ENCODE results near the gene CSNK1A1L.

Gene CSNK1A1L

GRCh38 chr13:37106642-37107041 is 1.2 kb upstream of the CSNK1A1L start:
- DNase-seq (no peak), ATAC-seq (no peak)

- no peak for DNase-seq
Observed at GRCh38 chr13:37102896-37103295, 2.6 kb downstream of the CSNK1A1L start.

GRCh38 chr13:37101201-37101600 is 4.3 kb downstream of the CSNK1A1L start:
- no peak for ATAC-seq

More at GRCh38 chr13:37102896-37103295, 2.6 kb downstream of the CSNK1A1L start:
- ATAC-seq, result no peak

GRCh38 chr13:37100731-37101130 is 4.7 kb downstream of the CSNK1A1L start:
- DNase-seq (no peak), ATAC-seq (no peak)

More at GRCh38 chr13:37101201-37101600, 4.3 kb downstream of the CSNK1A1L start:
- DNase-seq, result no peak

GRCh38 chr13:37097076-37097475 is 8.4 kb downstream of the CSNK1A1L start:
- no peak for DNase-seq
- ATAC-seq, result peak; percentile 36

- no peak for ATAC-seq
- DNase-seq, result no peak
Observed at GRCh38 chr13:37094840-37095239, 10.6 kb downstream of the CSNK1A1L start.

GRCh38 chr13:37094099-37094498 is 11.4 kb downstream of the CSNK1A1L start:
- DNase-seq (no peak), ATAC-seq (no peak)

GRCh38 chr13:37091835-37092234 is 13.6 kb downstream of the CSNK1A1L start:
- no peak for DNase-seq
- no peak for ATAC-seq

- DNase-seq (no peak), ATAC-seq (no peak)
Observed at GRCh38 chr13:37090912-37091311, 14.6 kb downstream of the CSNK1A1L start.

DNA sequence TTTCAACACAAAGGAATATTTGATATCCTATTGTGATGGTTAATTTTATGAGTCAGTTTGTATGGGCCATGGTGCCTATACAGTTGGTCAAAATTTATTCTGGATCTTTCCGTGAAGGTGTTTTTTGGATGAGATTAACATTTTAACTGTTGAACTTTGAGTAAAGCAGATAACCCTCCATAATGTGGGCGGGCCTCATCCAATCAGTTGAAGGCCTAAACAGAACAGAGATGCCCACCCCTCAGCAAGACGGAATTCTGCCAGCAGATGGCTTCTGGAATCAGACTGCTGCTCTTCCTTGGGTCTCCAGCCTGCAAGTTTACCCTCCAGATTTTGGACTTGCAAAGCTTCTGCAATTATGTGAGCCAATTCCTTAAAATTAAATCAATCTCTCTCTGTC is 16.0 kb downstream of the CSNK1A1L start:
- ATAC-seq (no peak), DNase-seq (no peak)

DNA sequence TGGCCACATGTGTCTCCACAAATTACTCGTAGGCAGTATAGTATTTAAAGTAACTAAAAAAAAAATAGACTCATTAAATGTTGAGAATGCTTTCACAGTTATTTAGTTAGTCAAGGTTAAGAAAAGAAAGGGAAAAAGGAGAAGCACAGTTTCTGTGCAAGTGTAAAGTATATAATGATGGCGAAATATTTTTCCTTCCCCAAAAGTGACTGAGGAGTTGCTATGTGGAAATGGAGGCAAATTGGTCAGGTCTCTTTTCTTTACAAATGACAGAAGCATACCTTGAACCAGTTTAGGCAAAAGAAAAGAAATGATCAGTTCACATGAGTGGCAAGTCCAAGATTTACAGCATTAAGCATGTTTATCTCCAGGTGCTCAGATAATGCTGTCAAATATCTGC is 18.0 kb downstream of the CSNK1A1L start:
- no peak for ATAC-seq
- DNase-seq, result no peak

GRCh38 chr13:37085606-37086005 is 19.9 kb downstream of the CSNK1A1L start:
- DNase-seq (no peak), ATAC-seq (no peak)

GRCh38 chr13:37076818-37077217 is 28.6 kb downstream of the CSNK1A1L start:
- no peak for ATAC-seq

GRCh38 chr13:37075164-37075563 is 30.3 kb downstream of the CSNK1A1L start:
- no peak for ATAC-seq
- no peak for DNase-seq

More at GRCh38 chr13:37076818-37077217, 28.6 kb downstream of the CSNK1A1L start:
- no peak for DNase-seq

GRCh38 chr13:37074703-37075102 is 30.8 kb downstream of the CSNK1A1L start:
- DNase-seq, result no peak
- no peak for ATAC-seq

DNA sequence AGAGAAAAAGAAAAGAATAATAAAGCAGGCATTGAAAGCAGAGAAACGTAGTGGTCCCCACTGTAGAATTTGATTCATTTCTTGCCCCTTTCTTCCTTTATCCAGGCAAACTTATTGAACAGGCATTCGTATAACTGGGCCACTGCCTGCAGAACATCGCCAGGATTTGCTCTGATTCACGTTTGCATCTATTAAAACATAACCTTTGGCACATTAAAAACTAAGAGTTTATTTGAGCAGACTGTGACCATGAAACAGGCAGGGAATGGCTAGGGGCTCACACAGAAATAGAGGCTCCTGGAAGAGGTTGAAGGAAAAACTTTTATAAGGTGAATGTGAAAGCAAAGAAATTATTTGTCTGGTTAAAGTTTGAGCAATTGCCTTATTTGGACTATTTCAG is 33.4 kb downstream of the CSNK1A1L start:
- no peak for DNase-seq
- no peak for ATAC-seq

GRCh38 chr13:37070956-37071355 is 34.5 kb downstream of the CSNK1A1L start:
- ATAC-seq, result no peak
- no peak for DNase-seq

DNA sequence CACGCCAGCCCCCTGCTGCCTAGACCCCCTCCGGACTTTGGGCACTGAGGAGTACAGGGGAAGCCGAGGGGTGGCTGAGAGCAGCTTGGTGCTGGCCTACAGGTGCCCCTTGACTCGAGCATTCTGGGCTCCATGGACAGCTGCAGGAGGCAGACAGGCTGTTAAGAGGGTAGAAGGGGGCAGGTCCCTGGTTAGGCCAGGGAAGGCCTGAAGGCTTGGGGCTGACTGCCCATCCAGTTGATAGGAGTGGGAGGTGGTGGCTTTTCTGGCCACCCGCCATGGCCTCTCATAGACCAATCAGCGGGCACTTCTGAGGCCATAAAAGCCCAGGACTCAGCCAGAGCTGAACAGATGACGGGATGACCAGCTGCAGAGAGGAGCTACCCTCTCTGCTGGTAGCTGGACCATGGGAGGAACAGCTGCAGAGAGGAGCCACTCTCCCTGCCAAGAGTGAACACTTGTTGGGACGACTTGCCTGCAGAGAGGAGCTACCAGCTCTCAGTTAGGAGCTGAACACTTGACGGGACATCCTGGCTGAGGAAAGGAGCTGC is 35.2 kb downstream of the CSNK1A1L start:
- ATAC-seq (no peak), DNase-seq (no peak)

DNA sequence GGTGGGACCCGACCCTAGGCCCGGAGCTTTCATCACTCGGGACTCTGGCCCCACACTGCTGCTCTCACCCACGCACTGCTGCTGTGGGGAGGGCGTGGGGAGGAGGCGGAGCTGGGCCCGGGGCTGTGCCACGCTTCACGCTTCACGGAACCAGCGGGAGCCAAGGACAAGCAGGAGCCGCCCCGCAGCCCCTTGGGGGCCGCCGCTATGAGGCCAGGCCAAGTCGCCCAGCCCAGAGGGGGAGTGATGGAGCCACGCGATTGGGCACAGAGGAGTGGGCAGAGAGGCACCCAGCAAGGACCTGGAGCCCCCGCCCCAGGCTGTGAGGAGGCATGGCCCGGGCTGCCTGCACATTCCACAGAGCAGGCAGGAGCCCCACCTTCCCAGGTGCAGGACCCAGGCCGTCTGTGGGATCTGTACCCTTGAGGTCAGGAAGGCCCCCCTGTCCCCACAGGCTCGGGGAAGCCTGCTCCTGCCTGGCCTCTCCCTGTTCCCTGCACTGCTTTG is 35.8 kb downstream of the CSNK1A1L start:
- ATAC-seq (no peak), DNase-seq (no peak)

GRCh38 chr13:37068962-37069361 is 36.5 kb downstream of the CSNK1A1L start:
- DNase-seq (no peak), ATAC-seq (no peak)

GRCh38 chr13:37067874-37068273 is 37.6 kb downstream of the CSNK1A1L start:
- no peak for ATAC-seq
- no peak for DNase-seq

GRCh38 chr13:37065890-37066526 is 39.5 kb downstream of the CSNK1A1L start:
- DNase-seq (no peak), ATAC-seq (no peak)

GRCh38 chr13:37059848-37060192 is 45.6 kb downstream of the CSNK1A1L start:
- DNase-seq (no peak), ATAC-seq (peak; percentile 6)
